Effector memory CD4-positive, alpha-beta T cell (primary cell): ENCODE results near the gene TRERF1.

Experiments
- DNase-seq, 3 donors: peaks; one replicate each; pipeline ENCODE4 v3.0.0-alpha.2; 2020
- H3K27ac ChIP-seq: 2 replicates; pipeline ENCODE4 v1.7.0; 2013; ENCODE audit warnings: mild to moderate bottlenecking, low read length, moderate library complexity; ENCODE audit not compliant: insufficient read depth, poor library complexity, severe bottlenecking
- H3K27me3 ChIP-seq: replicated peaks from 2 replicates; pipeline ENCODE4 v1.7.0; 2013; ENCODE audit warnings: mild to moderate bottlenecking, low read length; ENCODE audit not compliant: insufficient read depth, control insufficient read depth, poor library complexity, severe bottlenecking
- H3K36me3 ChIP-seq: 2 replicates; pipeline ENCODE4 v1.7.0; 2013; ENCODE audit warnings: mild to moderate bottlenecking, low read length, moderate library complexity; ENCODE audit not compliant: control insufficient read depth, insufficient read depth
- H3K4me1 ChIP-seq: 2 replicates; pipeline ENCODE4 v1.7.0; 2013; ENCODE audit warnings: low read length, mild to moderate bottlenecking; ENCODE audit not compliant: control insufficient read depth, insufficient read depth, poor library complexity, severe bottlenecking
- H3K4me3 ChIP-seq: 2 replicates; pipeline ENCODE4 v1.7.0; 2013; ENCODE audit warnings: low read length, low read depth, mild to moderate bottlenecking; ENCODE audit not compliant: insufficient read depth, poor library complexity, severe bottlenecking
- H3K9me3 ChIP-seq: 2 replicates; pipeline ENCODE4 v1.7.0; 2013; ENCODE audit warnings: mild to moderate bottlenecking, low read length, moderate library complexity; ENCODE audit not compliant: control insufficient read depth

TRERF1 gene

GRCh38 chr6:42427871-42428270 lies 23.9 kb downstream of the TRERF1 start:
- H3K4me1 ChIP-seq = peaks cover 30% of the 10 kb centered on the region
- no peaks in the 10 kb centered on the region for H3K27me3 ChIP-seq
- no peak for DNase-seq
- H3K36me3 ChIP-seq = no peaks in the 10 kb centered on the region
- H3K9me3 ChIP-seq = no peaks in the 10 kb centered on the region
- no peak overlapping the region for H3K4me3 ChIP-seq
- H3K27ac ChIP-seq = peak overlapping the region; percentile 14

GRCh38 chr6:42426191-42426590 lies 25.5 kb downstream of the TRERF1 start:
- DNase-seq = no peak
- peaks cover 30% of the 10 kb centered on the region for H3K4me1 ChIP-seq
- H3K27me3 ChIP-seq = no peaks in the 10 kb centered on the region
- no peaks in the 10 kb centered on the region for H3K9me3 ChIP-seq
- no peak overlapping the region for H3K4me3 ChIP-seq
- no peaks in the 10 kb centered on the region for H3K36me3 ChIP-seq
- H3K27ac ChIP-seq = no peak overlapping the region

GRCh38 chr6:42424906-42425474 lies 26.7 kb downstream of the TRERF1 start:
- no peaks in the 10 kb centered on the region for H3K36me3 ChIP-seq
- peaks cover 32% of the 10 kb centered on the region for H3K4me1 ChIP-seq
- H3K4me3 ChIP-seq = no peak overlapping the region
- no peak overlapping the region for H3K27ac ChIP-seq
- no peaks in the 10 kb centered on the region for H3K27me3 ChIP-seq
- H3K9me3 ChIP-seq = no peaks in the 10 kb centered on the region
- no peak for DNase-seq

- Histone ChIP-seq H3K9me3 (no peaks in the 10 kb centered on the region), H3K36me3 (no peaks in the 10 kb centered on the region), H3K27ac (no peak overlapping the region), H3K4me3 (peak overlapping the region; percentile 43), H3K4me1 (peaks cover 16% of the 10 kb centered on the region), H3K27me3 (no peaks in the 10 kb centered on the region)
- DNase-seq = no peak
These were observed 28.5 kb downstream of the TRERF1 start for GRCh38 chr6:42423244-42423643.

GRCh38 chr6:42420741-42421140 lies 31.0 kb downstream of the TRERF1 start:
- DNase-seq = no peak
- no peaks in the 10 kb centered on the region for H3K9me3 ChIP-seq
- H3K4me1 ChIP-seq = peaks cover 27% of the 10 kb centered on the region
- H3K27ac ChIP-seq = no peak overlapping the region
- H3K4me3 ChIP-seq = no peak overlapping the region
- H3K27me3 ChIP-seq = no peaks in the 10 kb centered on the region
- H3K36me3 ChIP-seq = no peaks in the 10 kb centered on the region

GRCh38 chr6:42419490-42420280 lies 32.0 kb downstream of the TRERF1 start:
- H3K27me3 ChIP-seq = no peaks in the 10 kb centered on the region
- H3K27ac ChIP-seq = no peak overlapping the region
- H3K4me3 ChIP-seq = no peak overlapping the region
- DNase-seq = no peak
- peaks cover 24% of the 10 kb centered on the region for H3K4me1 ChIP-seq
- no peaks in the 10 kb centered on the region for H3K9me3 ChIP-seq
- H3K36me3 ChIP-seq = no peaks in the 10 kb centered on the region

GRCh38 chr6:42418724-42419123 lies 33.0 kb downstream of the TRERF1 start:
- no peak for DNase-seq
- Histone ChIP-seq H3K27me3 (no peaks in the 10 kb centered on the region), H3K4me3 (no peak overlapping the region), H3K4me1 (peaks cover 21% of the 10 kb centered on the region), H3K36me3 (no peaks in the 10 kb centered on the region), H3K27ac (no peak overlapping the region), H3K9me3 (no peaks in the 10 kb centered on the region)

GRCh38 chr6:42417641-42418112 lies 34.0 kb downstream of the TRERF1 start:
- Histone ChIP-seq H3K36me3 (no peaks in the 10 kb centered on the region), H3K27me3 (no peaks in the 10 kb centered on the region), H3K4me3 (no peak overlapping the region), H3K9me3 (no peaks in the 10 kb centered on the region), H3K4me1 (peaks cover 21% of the 10 kb centered on the region), H3K27ac (no peak overlapping the region)
- DNase-seq = peak in 2 of 3 donors; percentile 26

GRCh38 chr6:42411406-42411805 lies 40.3 kb downstream of the TRERF1 start:
- Histone ChIP-seq H3K9me3 (no peaks in the 10 kb centered on the region), H3K4me1 (peaks cover 12% of the 10 kb centered on the region), H3K4me3 (no peak overlapping the region), H3K27me3 (no peaks in the 10 kb centered on the region), H3K27ac (no peak overlapping the region), H3K36me3 (no peaks in the 10 kb centered on the region)
- DNase-seq = no peak

- Histone ChIP-seq H3K36me3 (no peaks in the 10 kb centered on the region), H3K27me3 (no peaks in the 10 kb centered on the region), H3K9me3 (no peaks in the 10 kb centered on the region), H3K4me3 (no peak overlapping the region), H3K4me1 (peaks cover 14% of the 10 kb centered on the region), H3K27ac (no peak overlapping the region)
- no peak for DNase-seq
These were observed 40.9 kb downstream of the TRERF1 start for GRCh38 chr6:42410861-42411260.
